Jurkat, Clone E6-1 (cell line): ENCODE measurements around the gene BIRC5.

Experiments used
- DNase-seq: peaks from one replicate; pipeline ENCODE4 v3.0.0-alpha.2; 2011; ENCODE audit warnings: low read depth, low spot score
- H3K4me3 ChIP-seq: 2 replicates; pipeline ENCODE4 v1.5.1; 2011; ENCODE audit warnings: mild to moderate bottlenecking, low read length, control low read depth, moderate library complexity

BIRC5 gene

GRCh38 chr17:78267253-78268073, 53.4 kb downstream of the BIRC5 start:
- no peak for DNase-seq
- no peak overlapping the region for H3K4me3 ChIP-seq

DNA sequence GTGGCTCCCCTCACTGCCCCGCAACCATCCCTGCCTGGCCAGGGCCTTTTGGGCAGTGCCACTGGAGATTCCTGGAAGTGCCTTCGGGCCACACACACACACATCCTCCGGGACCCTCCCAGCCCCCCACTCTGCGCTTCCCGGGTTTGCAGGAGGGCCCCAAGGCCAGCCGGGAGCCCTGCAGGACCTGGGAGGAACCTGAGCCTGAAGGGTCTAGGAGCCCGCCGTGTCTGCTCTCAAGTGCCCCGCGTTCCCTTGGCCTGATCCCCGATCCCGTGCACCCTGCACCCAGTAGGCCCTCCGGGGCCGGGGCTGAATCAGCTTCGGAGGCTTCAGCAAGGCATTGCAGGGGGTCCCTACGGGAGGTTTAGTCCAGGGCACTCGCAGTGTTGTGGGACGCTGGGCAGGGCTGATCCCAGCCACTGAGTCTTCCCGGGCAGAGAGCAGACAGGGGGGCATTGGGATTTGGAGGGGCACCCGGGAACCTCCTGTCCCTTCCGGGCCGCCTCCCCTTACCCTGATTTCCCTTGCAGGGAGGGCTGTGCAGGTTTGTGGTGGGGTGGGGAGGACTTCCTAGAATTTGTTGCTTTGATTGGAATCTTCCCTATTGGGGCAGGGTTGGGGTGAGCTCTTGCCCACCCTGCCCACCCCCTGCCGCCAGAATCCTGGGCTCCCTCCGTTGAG, 54.3 kb downstream of the BIRC5 start:
- H3K4me3 ChIP-seq = no peak overlapping the region
- DNase-seq = no peak

GRCh38 chr17:78268951-78269905, 55.2 kb downstream of the BIRC5 start:
- no peak for DNase-seq
- no peak overlapping the region for H3K4me3 ChIP-seq

DNA sequence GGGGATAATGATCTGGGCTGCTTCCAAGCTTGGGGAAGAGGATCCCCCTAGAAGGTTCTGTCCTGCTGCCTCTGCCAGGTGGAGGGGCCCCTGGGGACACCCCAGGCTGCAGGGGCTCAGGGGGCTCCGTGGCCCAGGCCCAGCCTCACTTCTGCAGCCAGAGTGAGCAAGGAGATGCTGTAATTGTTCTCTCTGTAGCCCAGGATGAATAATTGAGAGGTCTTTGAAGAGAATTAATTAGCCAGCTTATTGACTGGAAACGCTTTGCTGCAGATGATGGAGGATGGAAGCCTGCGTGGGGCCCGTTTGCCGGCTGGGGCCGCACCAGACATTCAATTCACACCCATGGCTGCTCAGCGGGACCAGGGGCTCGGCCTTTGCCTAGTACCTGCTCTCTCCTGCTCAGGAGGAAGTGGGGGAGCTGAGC, 55.9 kb downstream of the BIRC5 start:
- no peak for DNase-seq
- H3K4me3 ChIP-seq = no peak overlapping the region

DNA sequence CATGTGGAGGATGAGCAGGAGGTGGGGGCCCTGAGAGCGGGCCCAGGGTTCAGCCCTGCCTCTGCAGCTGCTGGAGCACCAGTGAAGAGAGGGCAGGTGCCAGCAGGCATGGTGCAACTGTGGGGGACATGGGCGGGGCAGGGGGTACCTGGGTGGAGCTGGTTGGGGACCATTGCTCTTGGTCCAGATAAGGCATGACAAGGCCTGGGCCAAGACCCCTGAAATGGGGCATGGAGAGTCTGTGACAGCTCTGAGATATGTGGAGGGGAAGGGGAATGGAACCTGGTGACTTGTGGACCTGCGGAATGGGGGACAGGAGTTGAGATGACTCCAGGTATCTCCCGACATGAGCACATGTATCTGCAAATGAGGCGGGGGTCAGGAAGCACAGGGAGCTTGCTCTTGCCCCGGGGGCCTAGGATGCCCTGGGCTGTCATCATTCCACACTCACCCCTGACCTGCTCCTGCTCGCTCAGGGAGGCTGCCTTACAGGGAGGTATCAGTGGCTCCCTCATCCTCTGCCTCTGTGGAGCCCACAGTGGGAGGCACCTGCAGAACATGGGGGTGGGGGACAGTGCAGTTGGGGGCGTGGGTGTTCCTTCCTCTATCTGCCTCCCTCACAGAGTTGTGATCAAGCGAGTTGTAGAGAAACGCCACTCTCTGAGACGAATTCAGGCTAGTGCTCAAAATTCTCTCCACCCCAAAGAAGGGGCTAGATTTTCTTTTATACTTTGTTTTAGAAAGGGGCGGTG, 57.5 kb downstream of the BIRC5 start:
- DNase-seq = no peak
- peak overlapping the region; percentile 21 for H3K4me3 ChIP-seq

GRCh38 chr17:78272181-78272913, 58.3 kb downstream of the BIRC5 start:
- peak overlapping the region; percentile 21 for H3K4me3 ChIP-seq
- DNase-seq = peak; percentile 69

GRCh38 chr17:78272914-78273258, 58.8 kb downstream of the BIRC5 start:
- DNase-seq = no peak

DNA sequence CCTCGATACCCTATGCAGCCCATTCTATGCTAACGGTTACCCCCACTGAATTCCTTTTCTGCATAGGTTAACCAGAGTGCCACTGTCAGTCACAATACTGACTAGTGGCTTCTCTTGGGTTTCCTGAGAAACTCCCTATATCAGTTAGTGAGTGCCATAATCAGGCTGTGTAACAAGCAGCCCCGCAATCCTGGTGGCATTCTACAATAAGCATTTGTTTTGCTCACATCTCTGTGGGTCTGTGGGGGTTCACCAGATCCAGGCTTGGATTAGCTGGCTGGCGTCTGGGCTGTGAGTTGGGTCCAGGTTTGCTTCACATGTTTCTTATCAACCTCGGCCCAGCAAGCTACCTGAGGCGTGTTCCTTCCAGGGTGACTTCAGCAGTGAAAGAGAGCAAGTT, 59.8 kb downstream of the BIRC5 start:
- H3K4me3 ChIP-seq = no peak overlapping the region
- DNase-seq = no peak

More at GRCh38 chr17:78272914-78273258, 58.8 kb downstream of the BIRC5 start:
- H3K4me3 ChIP-seq = no peak overlapping the region
